Measurements from ENCODE around the gene ANGEL1. TPM values are rescaled to one million over a fixed set of nuclear protein-coding genes. Genes with fewer than 3 reads are reported as not detected.

ANGEL1 gene, protein sequence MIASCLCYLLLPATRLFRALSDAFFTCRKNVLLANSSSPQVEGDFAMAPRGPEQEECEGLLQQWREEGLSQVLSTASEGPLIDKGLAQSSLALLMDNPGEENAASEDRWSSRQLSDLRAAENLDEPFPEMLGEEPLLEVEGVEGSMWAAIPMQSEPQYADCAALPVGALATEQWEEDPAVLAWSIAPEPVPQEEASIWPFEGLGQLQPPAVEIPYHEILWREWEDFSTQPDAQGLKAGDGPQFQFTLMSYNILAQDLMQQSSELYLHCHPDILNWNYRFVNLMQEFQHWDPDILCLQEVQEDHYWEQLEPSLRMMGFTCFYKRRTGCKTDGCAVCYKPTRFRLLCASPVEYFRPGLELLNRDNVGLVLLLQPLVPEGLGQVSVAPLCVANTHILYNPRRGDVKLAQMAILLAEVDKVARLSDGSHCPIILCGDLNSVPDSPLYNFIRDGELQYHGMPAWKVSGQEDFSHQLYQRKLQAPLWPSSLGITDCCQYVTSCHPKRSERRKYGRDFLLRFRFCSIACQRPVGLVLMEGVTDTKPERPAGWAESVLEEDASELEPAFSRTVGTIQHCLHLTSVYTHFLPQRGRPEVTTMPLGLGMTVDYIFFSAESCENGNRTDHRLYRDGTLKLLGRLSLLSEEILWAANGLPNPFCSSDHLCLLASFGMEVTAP
- total RNA-seq, result 20.1 TPM

GRCh38 chr14:76812422-76813383 is at the start of gene ANGEL1:
ANGEL1 (minus strand) TSS chr14:76812882; CDS start chr14:76812827, 55 bp downstream.

DNA sequence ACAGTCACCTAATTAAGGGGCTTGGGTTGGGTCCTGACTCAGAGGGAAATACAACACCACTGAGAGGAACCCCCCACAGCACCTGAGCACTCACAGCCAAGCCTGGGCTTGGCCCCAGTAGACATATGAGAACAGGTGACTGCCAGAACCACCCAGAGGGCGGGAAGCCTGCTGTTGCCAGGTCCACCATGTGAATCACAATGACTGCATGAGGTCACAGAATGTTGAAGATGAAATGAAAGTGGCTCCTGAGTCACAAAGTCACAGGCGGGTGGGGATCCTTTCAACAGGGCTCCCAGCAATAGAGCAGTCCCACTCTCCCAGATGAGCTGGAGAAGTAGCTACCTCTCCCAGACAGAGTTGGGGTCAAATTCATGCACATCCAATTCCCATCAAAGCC is 13.4 kb upstream of the ANGEL1 start, which contains the start of gene LRRC74A:
Gene LRRC74A (plus strand): TSS at position 287 of the 400 bp plus-strand sequence. CDS start 290 bp downstream, outside the sequence.

GRCh38 chr14:76761136-76761959 is 51.3 kb downstream of the ANGEL1 start, which contains the start of gene VASH1:
VASH1 (plus strand) TSS chr14:76761468; CDS start chr14:76762822, 1,354 bp downstream.

Other genes with a start within 250 kb of the ANGEL1 start
- 25.0 TPM for gene VASH1, start 51.4 kb downstream of the ANGEL1 start, total RNA-seq
- not detected for gene LRRC74A, start 13.5 kb upstream of the ANGEL1 start, total RNA-seq
- 85.4 TPM for gene IRF2BPL, start 215.8 kb upstream of the ANGEL1 start, total RNA-seq